ENCODE measurements around the gene LPO. TPM values are rescaled to one million over a fixed set of nuclear protein-coding genes. Genes with fewer than 3 reads are reported as not detected.
A peak's percentile ranks its signal among the peaks of the same experiment; 100 is the strongest.

LPO gene
- total and polyA plus RNA-seq, 2 donors (not counting 3 experiments of a cell fraction or from before 2014, with no cell fraction given), result not detected

- Histone ChIP-seq H3K27ac (ENCODE audit: insufficient read depth, low read depth, low read length) (no peak overlapping the region), H3K9ac (replicated peaks; ENCODE audit: extremely low read depth, insufficient read depth, low read length) (no peak overlapping the region), H3K9me3 (replicated peaks; ENCODE audit: control insufficient read depth, insufficient read depth, low read length) (no peaks in the 10 kb centered on the region), H3K36me3 (ENCODE audit: control insufficient read depth in 2 of 2, extremely low read depth in 1 of 2, insufficient read depth in 2 of 2, low read length in 2 of 2) (no peaks in the 10 kb centered on the region), H4K20me1 (replicated peaks; ENCODE audit: control insufficient read depth, extremely low read depth, insufficient read depth, low read length) (no peaks in the 10 kb centered on the region), H2AFZ (ENCODE audit: low read depth, low read length) (no peak overlapping the region), H3K79me2 (ENCODE audit: control insufficient read depth, insufficient read depth, low read length) (no peaks in the 10 kb centered on the region), H3K4me3 (replicated peaks in 1 of 3; ENCODE audit: insufficient read depth in 1 of 3, low read depth in 1 of 3, low read length in 3 of 3) (no peak overlapping the region), H3K27me3 (ENCODE audit: control insufficient read depth in 2 of 2, insufficient read depth in 2 of 2, low read length in 2 of 2) (peaks cover 2 to 9% of the 10 kb centered on the region in 2 experiments), H3K4me2 (ENCODE audit: insufficient read depth, low read length) (no peak overlapping the region), H3K9me1 (replicated peaks; ENCODE audit: control insufficient read depth, extremely low read depth, insufficient read depth, low read length) (no peaks in the 10 kb centered on the region), H3K4me1 (ENCODE audit: control insufficient read depth, extremely low read depth, insufficient read depth, low read length) (peaks cover 12% of the 10 kb centered on the region)
- no TSS peak for BruUV-seq (replicated peaks)
- intact Hi-C loops (cut with micrococcal nuclease), result no loop called here
- CTCF ChIA-PET, result interaction anchor here (0.8 to 1.1 kb wide), 3 partner anchors 12 to 26 kb away, joined by 3 to 4 read pairs (median 3); no protein-coding TSS in a partner anchor
- TF ChIP-seq POLR2AphosphoS5 (IDR thresholded peaks at IDR 0.05; ENCODE audit: insufficient read depth, low read depth, low read length), result no peak
- peak; percentile 66 for TF ChIP-seq FOS (IDR thresholded peaks at IDR 0.05; ENCODE audit: borderline replicate concordance, insufficient read depth, low read length)
- no peak for TF ChIP-seq GATA2 (IDR thresholded peaks at IDR 0.05; ENCODE audit: insufficient read depth, insufficient read length, low read depth, low read length)
- TF ChIP-seq JUN (IDR thresholded peaks at IDR 0.05; ENCODE audit: borderline replicate concordance, insufficient read depth, insufficient read length, low read depth), result peak; percentile 61
- FAIRE-seq, result peak; percentile 37
- peak; percentile 4 for DNase-seq (ENCODE audit: low read depth, low spot score)
- dilution Hi-C loops (cut with MboI; ENCODE audit: extremely low pct_ligation_motif_present, low sequenced_read_pairs), result no loop called here
- POLR2A ChIA-PET, result no interaction called here
These were observed 14.1 kb upstream of the LPO start for GRCh38 chr17:58224315-58224714.

GRCh38 chr17:58227733-58228132, 10.7 kb upstream of the LPO start:
- Histone ChIP-seq H2AFZ (ENCODE audit: low read depth, low read length) (no peak overlapping the region), H3K9ac (replicated peaks; ENCODE audit: extremely low read depth, insufficient read depth, low read length) (no peak overlapping the region), H3K27me3 (ENCODE audit: control insufficient read depth in 2 of 2, insufficient read depth in 2 of 2, low read length in 2 of 2) (peaks cover 3 to 14% of the 10 kb centered on the region in 2 experiments), H3K27ac (ENCODE audit: insufficient read depth, low read depth, low read length) (no peak overlapping the region), H4K20me1 (replicated peaks; ENCODE audit: control insufficient read depth, extremely low read depth, insufficient read depth, low read length) (no peaks in the 10 kb centered on the region), H3K9me1 (replicated peaks; ENCODE audit: control insufficient read depth, extremely low read depth, insufficient read depth, low read length) (no peaks in the 10 kb centered on the region), H3K4me3 (replicated peaks in 1 of 3; ENCODE audit: insufficient read depth in 1 of 3, low read depth in 1 of 3, low read length in 3 of 3) (no peak overlapping the region), H3K79me2 (ENCODE audit: control insufficient read depth, insufficient read depth, low read length) (no peaks in the 10 kb centered on the region), H3K4me1 (ENCODE audit: control insufficient read depth, extremely low read depth, insufficient read depth, low read length) (peaks cover 3% of the 10 kb centered on the region), H3K9me3 (replicated peaks; ENCODE audit: control insufficient read depth, insufficient read depth, low read length) (no peaks in the 10 kb centered on the region), H3K4me2 (ENCODE audit: insufficient read depth, low read length) (no peak overlapping the region), H3K36me3 (ENCODE audit: control insufficient read depth in 2 of 2, extremely low read depth in 1 of 2, insufficient read depth in 2 of 2, low read length in 2 of 2) (no peaks in the 10 kb centered on the region)
- intact Hi-C loops (cut with micrococcal nuclease) (no loop called here), dilution Hi-C loops (cut with MboI; ENCODE audit: extremely low pct_ligation_motif_present, low sequenced_read_pairs) (no loop called here)
- FAIRE-seq (no peak), DNase-seq (ENCODE audit: low read depth, low spot score) (no peak)
- ChIA-PET CTCF (no interaction called here), POLR2A (no interaction called here)
- BruUV-seq (replicated peaks), result no TSS peak
- TF ChIP-seq GATA2 (IDR thresholded peaks at IDR 0.05; ENCODE audit: insufficient read depth, insufficient read length, low read depth, low read length), result no peak
- TF ChIP-seq MAX (IDR thresholded peaks at IDR 0.05; ENCODE audit: insufficient read depth, insufficient read length), result no peak
- no peak for TF ChIP-seq POLR2A (IDR thresholded peaks at IDR 0.05; ENCODE audit: low read depth, low read length)
- TF ChIP-seq EZH2 (IDR thresholded peaks at IDR 0.05; ENCODE audit: borderline replicate concordance, low read depth, low read length, severe bottlenecking), result no peak
- no peak for TF ChIP-seq JUN (IDR thresholded peaks at IDR 0.05; ENCODE audit: borderline replicate concordance, insufficient read depth, insufficient read length, low read depth)
- no peak for TF ChIP-seq FOS (IDR thresholded peaks at IDR 0.05; ENCODE audit: borderline replicate concordance, insufficient read depth, low read length)
- no peak for TF ChIP-seq MYC (IDR thresholded peaks at IDR 0.05; ENCODE audit: low read depth, low read length)
- no peak for TF ChIP-seq CTCF (IDR thresholded peaks at IDR 0.05; ENCODE audit: extremely low read depth in 1 of 2, insufficient read depth in 1 of 2, low read depth in 1 of 2, low read length in 2 of 2)
- no peak for TF ChIP-seq POLR2AphosphoS5 (IDR thresholded peaks at IDR 0.05; ENCODE audit: insufficient read depth, low read depth, low read length)

Measured in endothelial cell of umbilical vein (primary cell).